T-cell (primary cell): ENCODE results near the gene MYL6B. TPM values are rescaled to one million over a fixed set of nuclear protein-coding genes. Genes with fewer than 3 reads are reported as not detected.
"Not testable (repeated sequence)": the region's sequence is repeated elsewhere in the genome, so short reads cannot be mapped to it uniquely, and the experiment has no call there.

Source experiments
- ATAC-seq, 4 experiments: fragments of 200-7000 bp in 3 of 4; fragments of 150-1000 bp in 1 of 4; cut with Tn5 transposase; replicated peaks in 1 of 4; 1 replicate in 3 of 4; 2 replicates in 1 of 4; pipeline ENCODE4 v1.10.0; 2021; ENCODE audit warnings: moderate library complexity in 3 of 4, mild to moderate bottlenecking in 2 of 4, moderate number of reproducible peaks in 1 of 4
- CTCF ChIA-PET, 2 donors: fragments of 300-600 bp; sonication (Branson Sonifier 250); formaldehyde crosslinking; loops; one replicate each; lab custom pipeline; 2022; ENCODE audit warnings: antibody characterized with exemption in 2 of 2; lab: Charles Lee
- POLR2A ChIA-PET, 2 donors: fragments of 300-600 bp; sonication (Branson Sonifier 250); formaldehyde crosslinking; loops; one replicate each; lab custom pipeline; 2022; ENCODE audit warnings: antibody characterized with exemption in 2 of 2; lab: Charles Lee
- DNase-seq, 35 experiments: peaks; one replicate each; pipeline versions ENCODE4 v3.0.0 to v3.0.0-alpha.2; 2013 to 2023
- H3K27ac ChIP-seq: one replicate; pipeline ENCODE4 v1.5.1; 2013; ENCODE audit warnings: low read length
- H3K27me3 ChIP-seq, 2 experiments: replicated peaks in 1 of 2; 1 replicate in 1 of 2; 2 replicates in 1 of 2; pipeline versions ENCODE4 v1.6.1 to v1.7.0; 2013; ENCODE audit warnings: low read length in 1 of 2, mixed read lengths in 1 of 2; ENCODE audit not compliant: control insufficient read depth in 2 of 2, insufficient read depth in 2 of 2; ENCODE audit errors: extremely low read depth in 1 of 2
- H3K36me3 ChIP-seq, 2 donors: 1 replicate in 1 of 2; 2 replicates in 1 of 2; pipeline versions ENCODE4 v1.6.1 to v1.7.0; 2013; ENCODE audit warnings: low read length in 1 of 2; ENCODE audit not compliant: control insufficient read depth in 2 of 2, insufficient read depth in 1 of 2; ENCODE audit errors: extremely low read depth in 1 of 2
- H3K4me1 ChIP-seq, 2 experiments: 1 replicate in 1 of 2; 2 replicates in 1 of 2; pipeline versions ENCODE4 v1.6.1 to v1.7.0; 2013; ENCODE audit warnings: low read length in 2 of 2, mixed read lengths in 1 of 2; ENCODE audit not compliant: insufficient read depth in 2 of 2, control insufficient read depth in 1 of 2; ENCODE audit errors: extremely low read depth in 1 of 2
- H3K4me3 ChIP-seq, 2 donors: 1 replicate in 1 of 2; 2 replicates in 1 of 2; pipeline versions ENCODE4 v1.5.1 to v1.7.0; 2013; ENCODE audit warnings: mild to moderate bottlenecking in 2 of 2, low read length in 1 of 2, moderate library complexity in 1 of 2; ENCODE audit not compliant: control insufficient read depth in 1 of 2; ENCODE audit errors: extremely low read depth in 1 of 2
- H3K9me3 ChIP-seq: 2 replicates; pipeline ENCODE4 v1.7.0; 2013
- H3K27ac Mint-ChIP-seq, 2 donors: one replicate each; pipeline ENCODE4 v1.8.0; 2020 to 2021; ENCODE audit warnings: mild to moderate bottlenecking in 2 of 2, mixed read lengths in 2 of 2
- H3K27me3 Mint-ChIP-seq, 2 donors: one replicate each; pipeline ENCODE4 v1.8.0; 2021 to 2022; ENCODE audit warnings: mixed read lengths in 2 of 2
- H3K36me3 Mint-ChIP-seq: one replicate; pipeline ENCODE4 v1.8.0; 2021; ENCODE audit warnings: mixed read lengths
- H3K4me1 Mint-ChIP-seq, 3 donors: one replicate each; pipeline ENCODE4 v1.8.0; 2020 to 2022; ENCODE audit warnings: mixed read lengths in 3 of 3, mild to moderate bottlenecking in 1 of 3
- H3K4me3 Mint-ChIP-seq, 3 donors: one replicate each; pipeline ENCODE4 v1.8.0; 2020 to 2022; ENCODE audit warnings: mild to moderate bottlenecking in 3 of 3, mixed read lengths in 3 of 3, moderate library complexity in 3 of 3
- H3K9me3 Mint-ChIP-seq, 3 donors: one replicate each; pipeline ENCODE4 v1.8.0; 2020 to 2022; ENCODE audit warnings: mixed read lengths in 3 of 3
- WGBS: methylation state at CpG from one replicate; pipeline ENCODE4 v1.1.5; 2013; ENCODE audit warnings: missing lambda C conversion rate; ENCODE audit not compliant: insufficient coverage; 5-methylcytosine and 5-hydroxymethylcytosine counted together
- total RNA-seq, 35 experiments: library from RNA in 6 of 35; stranded (reverse) in 6 of 35; fragments of 120-200 nt in 1 of 35; gene quantifications; one replicate each; pipeline versions ENCODE4 v1.2.1 to v1.2.4 and lab custom pipeline; 2013 to 2026

MYL6B gene
- total RNA-seq, 5 donors from 2014 or later (not counting 1 experiment from before 2014, with no cell fraction given), result 5.9 to 12.4 (median 7.7) TPM

DNA sequence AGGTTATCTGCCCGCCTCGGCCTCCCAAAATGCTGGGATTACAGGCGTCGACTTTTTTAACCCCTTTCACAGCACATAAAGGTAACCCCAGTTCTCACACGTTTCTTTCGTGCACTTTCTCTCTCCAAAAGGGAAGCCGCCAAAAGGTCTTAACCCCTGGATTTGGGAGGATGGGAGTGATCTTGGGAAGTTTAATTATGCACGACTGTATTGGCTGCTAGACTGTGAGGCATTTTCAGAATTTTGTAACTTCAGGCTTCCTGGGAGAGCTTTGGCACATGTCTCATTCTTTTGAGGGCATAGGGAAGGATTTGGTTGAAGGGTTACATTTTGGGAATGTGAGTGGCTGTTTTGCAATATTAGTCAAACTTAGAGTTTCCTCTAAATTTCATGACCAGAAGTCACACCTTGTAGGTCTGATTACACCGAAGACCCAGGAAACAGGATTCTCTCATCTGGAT, 38.3 kb downstream of the MYL6B start:
- Mint-ChIP-seq H3K27me3 (no peaks in the 10 kb centered on the region), H3K4me3 (peak overlapping the region; percentile 93 to 98 (median 96)), H3K9me3 (no peaks in the 10 kb centered on the region)

DNA sequence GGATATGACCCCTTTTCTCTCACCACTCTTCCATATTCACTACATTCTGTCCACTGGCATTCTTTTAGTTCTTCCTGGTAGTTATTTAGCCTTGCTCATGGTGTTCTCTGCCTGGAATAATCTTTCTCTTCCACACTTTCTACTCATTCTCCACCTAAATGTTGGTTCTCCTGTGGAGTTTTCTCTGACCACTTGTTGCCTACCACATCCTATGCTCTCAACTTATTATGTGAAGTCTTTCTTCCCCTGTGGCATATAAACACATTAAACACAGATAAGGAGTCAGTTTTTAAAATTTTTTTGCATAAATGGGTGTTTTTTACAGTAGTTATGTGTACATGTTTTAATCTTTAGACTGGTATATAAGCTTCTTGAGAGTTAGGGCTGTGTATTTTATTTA, 40.2 kb downstream of the MYL6B start:
- H3K9me3 ChIP-seq, result no peaks in the 10 kb centered on the region
- H3K36me3 ChIP-seq, result no peaks in the 10 kb centered on the region
- Mint-ChIP-seq H3K4me1 (peaks cover 25 to 40% (median 38%) of the 10 kb centered on the region in 3 donors), H3K4me3 (peak overlapping the region in 1 of 3 donors; percentile 14), H3K36me3 (no peaks in the 10 kb centered on the region), H3K9me3 (no peaks in the 10 kb centered on the region), H3K27me3 (no peaks in the 10 kb centered on the region), H3K27ac (peak overlapping the region; percentile 41 to 56)
- CTCF ChIA-PET, result interaction anchor here (0.5 to 1.9 kb wide), 8 partner anchors 30 to 74 kb away, joined by 3 to 6 read pairs (median 4); partner anchors contain the start of genes ZC3H10 (in 2 of the 2), ANKRD52 (in 1 of the 2) and RNF41 (in 1 of the 2)
- H3K4me3 ChIP-seq, result no peak overlapping the region
- no peak for ATAC-seq
- peaks cover 8 to 24% of the 10 kb centered on the region in 2 experiments for H3K4me1 ChIP-seq
- POLR2A ChIA-PET, result no interaction called here
- no peaks in the 10 kb centered on the region for H3K27me3 ChIP-seq
- H3K27ac ChIP-seq, result no peak overlapping the region
- no peak for DNase-seq

More for the DNA sequence above, 38.3 kb downstream of the MYL6B start:
- peaks cover 12 to 31% of the 10 kb centered on the region in 2 experiments for H3K4me1 ChIP-seq
- H3K4me3 ChIP-seq, result peak overlapping the region in 1 of 2 donors; percentile 71
- H3K4me1 Mint-ChIP-seq, result peaks cover 40 to 53% (median 46%) of the 10 kb centered on the region in 3 donors
- ChIA-PET POLR2A (no interaction called here), CTCF (interaction anchor here in 1 of 2 donors (0.6 to 3.3 kb wide), 6 partner anchors 31 to 169 kb away, joined by 3 to 54 read pairs (median 22); partner anchors contain the start of genes ANKRD52, ESYT1, RNF41 and STAT2)
- H3K27ac Mint-ChIP-seq, result peak overlapping the region; percentile 95 to 97
- H3K36me3 ChIP-seq, result peaks cover 8 to 9% of the 10 kb centered on the region in 2 donors
- DNase-seq, result no peak
- H3K36me3 Mint-ChIP-seq, result peaks cover 6% of the 10 kb centered on the region
- H3K27me3 ChIP-seq, result no peaks in the 10 kb centered on the region
- no peak for ATAC-seq
- 75% methylated on average over 2 of the region's 9 CpGs for WGBS
- peak overlapping the region; percentile 86 for H3K27ac ChIP-seq
- H3K9me3 ChIP-seq, result no peaks in the 10 kb centered on the region

DNA sequence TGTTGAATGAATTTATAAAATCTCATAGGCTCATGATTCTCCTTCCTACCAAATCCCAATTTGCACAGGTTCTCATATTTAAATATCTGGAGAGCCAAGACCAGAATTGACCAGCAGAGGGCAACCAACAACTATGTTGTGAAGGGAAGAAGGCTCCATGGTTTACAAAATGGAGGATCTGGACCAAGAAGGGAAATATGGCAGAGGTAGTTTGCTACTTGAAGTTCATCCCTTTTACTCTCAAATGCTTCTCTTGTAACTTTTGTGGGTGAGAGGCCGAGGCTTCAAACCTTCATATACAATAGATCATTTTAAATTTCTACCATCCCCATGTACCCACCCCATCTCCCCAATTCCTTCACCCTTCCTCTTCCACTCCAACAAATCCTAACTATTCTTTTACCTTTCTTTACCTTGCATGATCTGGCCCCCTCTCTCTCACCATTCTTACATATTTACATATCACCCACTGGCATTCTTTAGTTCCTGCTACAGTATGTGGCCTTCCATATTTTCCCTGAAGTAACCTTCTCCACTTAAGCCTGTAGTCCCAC, 40.7 kb downstream of the MYL6B start:
- ChIA-PET POLR2A (no interaction called here), CTCF (interaction anchor here (0.5 to 1.9 kb wide), 6 partner anchors 29 to 75 kb away, joined by 3 to 6 read pairs (median 4); partner anchors contain the start of genes ANKRD52 (in 1 of the 2), RNF41 (in 1 of the 2) and ZC3H10 (in 1 of the 2))
- H3K36me3 ChIP-seq, result no peaks in the 10 kb centered on the region
- Mint-ChIP-seq H3K27ac (peak overlapping the region; percentile 41 to 56), H3K9me3 (no peaks in the 10 kb centered on the region), H3K36me3 (no peaks in the 10 kb centered on the region), H3K27me3 (no peaks in the 10 kb centered on the region), H3K4me1 (peaks cover 20 to 35% (median 33%) of the 10 kb centered on the region in 3 donors), H3K4me3 (peak overlapping the region in 1 of 3 donors; percentile 14)
- H3K9me3 ChIP-seq, result no peaks in the 10 kb centered on the region
- H3K27ac ChIP-seq, result no peak overlapping the region
- H3K4me3 ChIP-seq, result no peak overlapping the region
- DNase-seq (peak; percentile 6 to 88 (median 63)), ATAC-seq (no peak)
- H3K27me3 ChIP-seq, result no peaks in the 10 kb centered on the region
- 60% methylated on average over 1 of the region's 1 CpG for WGBS
- peaks cover 3 to 19% of the 10 kb centered on the region in 2 experiments for H3K4me1 ChIP-seq

DNA sequence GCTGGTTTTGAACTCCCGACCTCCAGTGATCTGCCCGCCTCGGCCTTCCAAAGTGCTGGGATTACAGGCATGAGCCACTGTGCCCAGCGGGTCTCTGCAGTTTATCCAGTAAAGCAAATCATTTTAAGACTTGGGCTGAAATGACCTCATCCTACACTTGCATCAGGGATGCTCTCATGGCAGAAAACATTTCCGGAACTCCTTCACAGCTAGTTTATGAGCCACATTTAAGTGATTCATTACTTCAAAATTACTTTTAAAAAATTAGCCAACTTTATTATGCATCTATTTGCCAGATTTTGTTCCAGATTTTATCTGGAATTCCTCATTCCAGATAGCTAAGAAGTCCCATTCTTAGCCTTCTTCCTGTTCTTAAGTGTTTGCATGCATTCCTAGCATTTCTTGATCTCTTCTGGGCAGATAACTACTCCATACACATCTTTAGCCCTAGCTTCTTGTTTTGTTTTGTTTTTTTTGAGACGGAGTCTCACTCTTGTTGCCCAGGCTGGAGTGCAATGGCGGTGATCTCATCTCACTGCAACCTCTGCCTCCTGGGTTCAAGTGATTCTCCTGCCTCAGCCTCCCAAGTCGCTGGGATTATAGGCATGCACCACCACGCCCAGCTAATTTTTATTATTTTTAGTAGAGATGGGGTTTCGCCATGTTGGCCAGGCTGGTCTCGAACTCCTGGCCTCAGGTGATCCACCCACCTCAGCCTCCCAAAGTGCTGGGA, 44.6 kb downstream of the MYL6B start:
- not testable (repeated sequence) for H3K27me3 Mint-ChIP-seq, H3K36me3 ChIP-seq, H3K4me3 Mint-ChIP-seq, DNase-seq, H3K9me3 Mint-ChIP-seq, H3K27ac ChIP-seq, H3K4me1 ChIP-seq, H3K4me3 ChIP-seq, H3K36me3 Mint-ChIP-seq, H3K27me3 ChIP-seq, ATAC-seq, H3K27ac Mint-ChIP-seq, H3K9me3 ChIP-seq
- POLR2A ChIA-PET, result interaction anchor here in 1 of 2 donors (0.6 kb wide), 1 partner anchor 289 kb away, joined by 3 read pairs; no protein-coding TSS in a partner anchor
- WGBS, result 95% methylated on average over 6 of the region's 11 CpGs
- CTCF ChIA-PET, result interaction anchor here (0.7 to 0.8 kb wide), 2 partner anchors 9 to 267 kb away, joined by 3 to 8 read pairs; no protein-coding TSS in a partner anchor
- peaks cover 8 to 15% (median 12%) of the 10 kb centered on the region in 3 donors for H3K4me1 Mint-ChIP-seq

DNA sequence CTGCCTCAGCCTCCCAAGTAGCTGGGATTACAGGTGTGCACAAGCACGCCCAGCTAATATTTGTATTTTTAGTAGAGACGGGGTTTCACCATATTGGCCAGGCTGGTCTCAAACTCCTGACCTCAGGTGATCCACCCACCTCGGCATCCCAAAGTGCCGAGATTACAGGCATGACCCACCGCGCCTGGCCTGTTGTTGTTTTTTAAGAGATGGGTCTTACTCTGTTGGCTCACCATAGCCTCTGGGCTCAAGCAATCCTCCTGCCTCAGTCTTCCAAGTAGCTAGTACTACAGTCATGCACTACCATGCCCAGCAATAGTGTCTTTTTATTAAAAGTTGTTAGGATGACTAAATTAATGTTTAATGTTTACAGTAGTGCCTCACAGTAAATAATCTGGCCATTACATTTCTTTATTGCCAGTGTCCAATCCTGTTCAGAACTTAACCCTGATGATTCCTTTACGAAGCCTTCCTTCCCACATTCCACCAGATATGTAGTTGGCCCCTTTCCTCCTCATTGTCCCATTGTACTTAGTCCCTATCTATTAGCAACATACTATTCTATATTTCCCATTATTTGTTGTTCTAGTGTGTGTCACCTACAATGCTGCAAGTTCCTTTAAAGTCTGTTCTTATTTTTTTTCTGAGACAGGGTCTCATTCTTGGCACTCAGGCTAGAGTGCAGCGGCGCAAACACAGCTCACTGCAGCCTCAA, 45.7 kb downstream of the MYL6B start:
- Histone ChIP-seq H3K27me3 (no peaks in the 10 kb centered on the region), H3K9me3 (no peaks in the 10 kb centered on the region), H3K27ac (no peak overlapping the region), H3K4me1 (no peaks in the 10 kb centered on the region), H3K4me3 (no peak overlapping the region), H3K36me3 (no peaks in the 10 kb centered on the region)
- Mint-ChIP-seq H3K4me3 (no peak overlapping the region), H3K36me3 (no peaks in the 10 kb centered on the region), H3K27me3 (no peaks in the 10 kb centered on the region), H3K4me1 (peaks cover 3 to 12% (median 6%) of the 10 kb centered on the region in 3 donors), H3K9me3 (no peaks in the 10 kb centered on the region), H3K27ac (no peak overlapping the region)
- CTCF ChIA-PET, result interaction anchor here in 1 of 2 donors (0.7 to 0.8 kb wide), 2 partner anchors 17 to 266 kb away, joined by 3 read pairs; no protein-coding TSS in a partner anchor
- DNase-seq (no peak), ATAC-seq (no peak)
- POLR2A ChIA-PET, result no interaction called here
- 100% methylated on average over 3 of the region's 9 CpGs for WGBS

DNA sequence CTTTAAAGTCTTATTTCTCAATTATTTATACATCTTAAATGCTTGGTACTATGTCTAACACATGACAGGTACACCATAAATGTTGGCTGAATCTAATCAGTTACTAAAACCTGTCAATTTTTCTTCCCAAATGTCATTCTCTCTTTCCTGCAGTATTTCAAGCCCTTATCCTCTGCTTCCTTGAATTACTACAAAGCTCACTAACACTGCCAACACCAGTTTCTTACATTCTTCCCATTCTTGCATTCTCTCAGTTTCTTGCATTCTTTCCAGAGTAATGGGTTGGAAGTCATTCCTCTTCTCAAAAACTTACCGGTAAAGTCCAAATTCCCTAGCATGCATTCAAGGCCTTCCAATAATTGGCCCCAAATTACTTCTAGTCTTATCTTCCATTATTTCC, 46.4 kb downstream of the MYL6B start:
- Histone ChIP-seq H3K4me1 (no peaks in the 10 kb centered on the region), H3K4me3 (no peak overlapping the region), H3K36me3 (no peaks in the 10 kb centered on the region), H3K27me3 (no peaks in the 10 kb centered on the region), H3K27ac (no peak overlapping the region), H3K9me3 (no peaks in the 10 kb centered on the region)
- DNase-seq (no peak), ATAC-seq (no peak)
- WGBS, result 100% methylated on average over 1 of the region's 1 CpG
- Mint-ChIP-seq H3K9me3 (no peaks in the 10 kb centered on the region), H3K36me3 (no peaks in the 10 kb centered on the region), H3K4me3 (no peak overlapping the region), H3K27me3 (no peaks in the 10 kb centered on the region), H3K27ac (peak overlapping the region in 1 of 2 donors; percentile 1), H3K4me1 (peaks cover 0 to 7% (median 1%) of the 10 kb centered on the region in 3 donors)
- POLR2A ChIA-PET, result no interaction called here
- CTCF ChIA-PET, result interaction anchor here in 1 of 2 donors (0.6 to 1.4 kb wide), 2 partner anchors 23 to 438 kb away, joined by 4 read pairs; partner anchors contain the start of gene RNF41
